H1 (cell line): Measurements from ENCODE around the gene MYL6B. TPM values are rescaled to one million over a fixed set of nuclear protein-coding genes. Genes with fewer than 3 reads are reported as not detected.

Experiments
- BCL11A ChIP-seq, 2 experiments: IDR thresholded peaks; one replicate each; pipeline ENCODE4 v1.6.1; 2011; ENCODE audit warnings: low read depth in 2 of 2, low read length in 2 of 2, mild to moderate bottlenecking in 2 of 2
- BRCA1 ChIP-seq: IDR thresholded peaks from 2 replicates; pipeline ENCODE4 v1.6.1; 2012; ENCODE audit warnings: low read depth, low read length, improper control_type of control experiment
- CBX8 ChIP-seq: fragments of 300-800, 300-1000 bp; sonication (generic); IDR thresholded peaks from 2 replicates; pipeline ENCODE4 v1.7.1; 2016; ENCODE audit warnings: low read depth, low read length, borderline replicate concordance
- EZH2 ChIP-seq: fragments of 200-600 bp; sonication (generic); IDR thresholded peaks from 2 replicates; pipeline ENCODE4 v1.7.1; 2012; ENCODE audit warnings: low read depth, mild to moderate bottlenecking, moderate library complexity, low read length, inconsistent platforms; ENCODE audit not compliant: severe bottlenecking
- GABPA ChIP-seq: IDR thresholded peaks from 2 replicates; pipeline ENCODE4 v1.6.1; 2011; ENCODE audit warnings: mild to moderate bottlenecking, low read length, moderate library complexity, borderline replicate concordance; ENCODE audit not compliant: insufficient read depth
- HDAC2 ChIP-seq, 2 experiments: fragments of 300-600 bp in 1 of 2; sonication (generic) in 1 of 2; IDR thresholded peaks; 2 replicates each; pipeline ENCODE4 v1.6.1; 2011 to 2012; ENCODE audit warnings: low read depth in 2 of 2, low read length in 2 of 2, mild to moderate bottlenecking in 2 of 2, moderate library complexity in 2 of 2, borderline replicate concordance in 1 of 2, inconsistent platforms in 1 of 2
- JUND ChIP-seq: IDR thresholded peaks from 2 replicates; pipeline ENCODE4 v1.6.1; 2011; ENCODE audit warnings: mild to moderate bottlenecking, improper control_type of control experiment, low read length
- KDM5A ChIP-seq: fragments of 200-600 bp; IDR thresholded peaks from 2 replicates; pipeline ENCODE4 v1.7.1; 2012; ENCODE audit warnings: mild to moderate bottlenecking, low read length, inconsistent platforms, mixed read lengths
- NRF1 ChIP-seq: IDR thresholded peaks from 2 replicates; pipeline ENCODE4 v1.6.1; 2011; ENCODE audit warnings: mild to moderate bottlenecking, low read depth, low read length, improper control_type of control experiment
- PHF8 ChIP-seq: fragments of 200-600 bp; sonication (generic); conservative IDR thresholded peaks from 2 replicates; pipeline ENCODE4 v1.7.1; 2012; ENCODE audit warnings: low read depth, mild to moderate bottlenecking, inconsistent platforms, low read length, moderate library complexity
- RBBP5 ChIP-seq: IDR thresholded peaks from 2 replicates; pipeline ENCODE4 v1.7.1; 2012; ENCODE audit warnings: low read depth, mild to moderate bottlenecking, inconsistent platforms, low read length, moderate library complexity, borderline replicate concordance
- RNF2 ChIP-seq: fragments of 200-900, 300-1000 bp; sonication (generic); IDR thresholded peaks from 2 replicates; pipeline ENCODE4 v1.7.1; 2016; ENCODE audit warnings: borderline replicate concordance, low read depth, mild to moderate bottlenecking, antibody characterized with exemption, low read length; ENCODE audit not compliant: poor library complexity, severe bottlenecking; ENCODE audit errors: missing control alignments
- SAP30 ChIP-seq: fragments of 300-600 bp; sonication (generic); IDR thresholded peaks from 2 replicates; pipeline ENCODE4 v1.7.1; 2012; ENCODE audit warnings: low read length, moderate library complexity, mild to moderate bottlenecking, inconsistent platforms; ENCODE audit not compliant: insufficient read depth, insufficient replicate concordance
- SIN3A ChIP-seq, 2 experiments: IDR thresholded peaks in 1 of 2; conservative IDR thresholded peaks in 1 of 2; 2 replicates each; pipeline ENCODE4 v1.6.1; 2011 to 2012; ENCODE audit warnings: low read length in 2 of 2, improper control_type of control experiment in 1 of 2, low read depth in 1 of 2, mild to moderate bottlenecking in 1 of 2
- SIRT6 ChIP-seq: IDR thresholded peaks from one replicate; pipeline ENCODE4 v1.7.1; 2012; ENCODE audit warnings: low read length, inconsistent platforms
- SP1 ChIP-seq: IDR thresholded peaks from 2 replicates; pipeline ENCODE4 v1.6.1; 2011; ENCODE audit warnings: low read depth, low read length
- TEAD4 ChIP-seq: IDR thresholded peaks from 2 replicates; pipeline ENCODE4 v1.6.1; 2012; ENCODE audit warnings: low read depth, low read length, inconsistent platforms, mixed read lengths
- polyA plus RNA-seq, 7 experiments: library from polyadenylated mRNA; depleted of rRNA in 3 of 7; stranded (reverse) in 5 of 7; unstranded in 2 of 7; fragments of >200 nt in 5 of 7; fragments of 200-250 nt in 2 of 7; gene quantifications; 1 replicate in 5 of 7; 2 replicates in 1 of 7; 4 replicates in 1 of 7; pipeline versions ENCODE4 v1.2.1 to v1.2.3, GENCODE V29; 2011 to 2013; ENCODE audit warnings: missing spikeins in 2 of 7, mixed read lengths in 2 of 7
- total RNA-seq: library from RNA; stranded (reverse); fragmentation: NEBNext Ultra II Directional; extraction: Animal tissue kit (Norgen Biotek cat#: 25700); gene quantifications from 2 replicates; pipeline ENCODE4 v1.2.1, GENCODE V29; 2021
- TF ChIP-seq, protein P1 (sequence below): IDR thresholded peaks from 2 replicates; pipeline ENCODE4 v1.6.1; 2011; ENCODE audit warnings: low read length, improper control_type of control experiment

Gene MYL6B
- total and polyA plus RNA-seq, 2 of the 8 experiments (the other 6 are each of a cell fraction or from before 2014, with no cell fraction given): 163 to 202 TPM

DNA sequence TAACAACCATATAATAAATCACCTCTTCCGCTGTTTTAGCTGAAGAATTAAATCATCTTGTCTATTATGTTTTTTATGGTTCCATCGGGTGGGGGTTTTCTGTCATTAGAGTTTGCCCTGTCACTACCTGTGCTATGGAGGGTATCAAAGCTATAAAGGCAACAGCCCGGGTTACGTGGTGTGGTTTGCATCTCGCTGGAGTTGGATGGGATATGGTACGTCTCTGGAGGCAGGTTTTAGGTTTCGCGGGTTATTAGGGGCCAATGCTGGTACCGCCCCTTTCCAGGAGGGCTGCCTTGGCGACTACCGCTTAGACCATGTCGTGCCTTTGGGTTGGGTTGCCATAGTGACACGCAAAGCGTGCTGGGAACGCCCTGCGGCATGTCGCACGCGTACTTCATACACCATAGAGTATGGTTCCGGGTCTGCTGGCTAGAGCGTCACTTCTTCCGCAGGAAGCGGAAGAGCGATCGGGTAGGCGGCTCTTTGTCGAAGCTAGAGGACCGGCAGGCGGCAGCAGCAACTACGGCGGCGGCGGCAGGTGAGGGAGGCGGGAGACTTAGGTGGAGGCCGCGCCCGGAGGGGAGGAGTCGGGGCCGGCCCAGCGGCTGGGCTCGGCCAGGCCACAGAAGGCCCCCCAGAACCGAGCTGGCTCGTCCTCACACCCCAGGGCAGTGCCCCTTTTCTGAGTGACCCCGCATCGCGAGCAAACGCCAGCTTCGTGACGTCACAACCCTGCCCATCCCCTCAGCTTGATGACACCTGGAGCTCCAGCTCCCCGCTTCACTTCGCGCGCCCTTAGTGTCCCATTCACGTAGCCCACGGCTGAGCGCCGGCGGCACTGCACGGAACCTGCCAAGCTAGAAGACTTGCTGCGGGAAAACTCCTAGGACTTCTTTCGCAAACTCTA lies 34.4 kb upstream of the MYL6B start, which contains the start of gene ZC3H10 (continued):
- TF ChIP-seq EZH2 (no peak), PHF8 (peak; percentile 75), SIN3A (conservative IDR thresholded peaks at IDR 0.05 in 1 of 2, IDR thresholded peaks at IDR 0.05 in 1 of 2; ENCODE audit: low read depth in 1 of 2, low read length in 2 of 2) (peak; percentile 94 to 97), RNF2 (no peak), NRF1 (0 out of 2 replicates have a peak, but pooled peaks have one; percentile 3), BRCA1 (peak; percentile 41; the same call in 1 of the 2 replicates), SIRT6 (peak; percentile 57), JUND (no peak), CBX8 (no peak), RBBP5 (no peak), KDM5A (no peak; the same call in 1 of the 2 replicates), SAP30 (no peak), SP1 (peak; percentile 17), HDAC2 (IDR thresholded peaks at IDR 0.05; ENCODE audit: borderline replicate concordance in 1 of 2, low read depth in 2 of 2, low read length in 2 of 2) (no peak; a peak in 1 of 4 replicates), BCL11A (IDR thresholded peaks at IDR 0.05; ENCODE audit: low read depth in 2 of 2, low read length in 2 of 2) (peak; percentile 24 to 34), GABPA (peak; percentile 88; the same call in 1 of the 2 replicates), TEAD4 (peak; percentile 73)
- TF ChIP-seq, protein P1, sequence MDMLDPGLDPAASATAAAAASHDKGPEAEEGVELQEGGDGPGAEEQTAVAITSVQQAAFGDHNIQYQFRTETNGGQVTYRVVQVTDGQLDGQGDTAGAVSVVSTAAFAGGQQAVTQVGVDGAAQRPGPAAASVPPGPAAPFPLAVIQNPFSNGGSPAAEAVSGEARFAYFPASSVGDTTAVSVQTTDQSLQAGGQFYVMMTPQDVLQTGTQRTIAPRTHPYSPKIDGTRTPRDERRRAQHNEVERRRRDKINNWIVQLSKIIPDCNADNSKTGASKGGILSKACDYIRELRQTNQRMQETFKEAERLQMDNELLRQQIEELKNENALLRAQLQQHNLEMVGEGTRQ: peak; percentile 38
